Measurements from ENCODE around the gene ZDHHC13.

GRCh38 chr11:19183646-19184045, 66.7 kb downstream of the ZDHHC13 start:
- TF ChIP-seq ATF3 (CRISPR knock-in tag; conservative IDR thresholded peaks at IDR 0.05) = no peak
- TF ChIP-seq, protein P1, sequence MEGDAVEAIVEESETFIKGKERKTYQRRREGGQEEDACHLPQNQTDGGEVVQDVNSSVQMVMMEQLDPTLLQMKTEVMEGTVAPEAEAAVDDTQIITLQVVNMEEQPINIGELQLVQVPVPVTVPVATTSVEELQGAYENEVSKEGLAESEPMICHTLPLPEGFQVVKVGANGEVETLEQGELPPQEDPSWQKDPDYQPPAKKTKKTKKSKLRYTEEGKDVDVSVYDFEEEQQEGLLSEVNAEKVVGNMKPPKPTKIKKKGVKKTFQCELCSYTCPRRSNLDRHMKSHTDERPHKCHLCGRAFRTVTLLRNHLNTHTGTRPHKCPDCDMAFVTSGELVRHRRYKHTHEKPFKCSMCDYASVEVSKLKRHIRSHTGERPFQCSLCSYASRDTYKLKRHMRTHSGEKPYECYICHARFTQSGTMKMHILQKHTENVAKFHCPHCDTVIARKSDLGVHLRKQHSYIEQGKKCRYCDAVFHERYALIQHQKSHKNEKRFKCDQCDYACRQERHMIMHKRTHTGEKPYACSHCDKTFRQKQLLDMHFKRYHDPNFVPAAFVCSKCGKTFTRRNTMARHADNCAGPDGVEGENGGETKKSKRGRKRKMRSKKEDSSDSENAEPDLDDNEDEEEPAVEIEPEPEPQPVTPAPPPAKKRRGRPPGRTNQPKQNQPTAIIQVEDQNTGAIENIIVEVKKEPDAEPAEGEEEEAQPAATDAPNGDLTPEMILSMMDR (IDR thresholded peaks at IDR 0.05) = no peak
- TF ChIP-seq FOXJ3 (CRISPR knock-in tag; IDR thresholded peaks at IDR 0.05; ENCODE audit: borderline replicate concordance) = no peak
- TF ChIP-seq, protein P2, sequence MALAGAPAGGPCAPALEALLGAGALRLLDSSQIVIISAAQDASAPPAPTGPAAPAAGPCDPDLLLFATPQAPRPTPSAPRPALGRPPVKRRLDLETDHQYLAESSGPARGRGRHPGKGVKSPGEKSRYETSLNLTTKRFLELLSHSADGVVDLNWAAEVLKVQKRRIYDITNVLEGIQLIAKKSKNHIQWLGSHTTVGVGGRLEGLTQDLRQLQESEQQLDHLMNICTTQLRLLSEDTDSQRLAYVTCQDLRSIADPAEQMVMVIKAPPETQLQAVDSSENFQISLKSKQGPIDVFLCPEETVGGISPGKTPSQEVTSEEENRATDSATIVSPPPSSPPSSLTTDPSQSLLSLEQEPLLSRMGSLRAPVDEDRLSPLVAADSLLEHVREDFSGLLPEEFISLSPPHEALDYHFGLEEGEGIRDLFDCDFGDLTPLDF (CRISPR knock-in tag; IDR thresholded peaks at IDR 0.05) = no peak
- TF ChIP-seq MAX (CRISPR knock-in tag; IDR thresholded peaks at IDR 0.05) = no peak
- TF ChIP-seq ESRRA (CRISPR knock-in tag; IDR thresholded peaks at IDR 0.05; ENCODE audit: borderline replicate concordance) = no peak
- TF ChIP-seq, protein P3, sequence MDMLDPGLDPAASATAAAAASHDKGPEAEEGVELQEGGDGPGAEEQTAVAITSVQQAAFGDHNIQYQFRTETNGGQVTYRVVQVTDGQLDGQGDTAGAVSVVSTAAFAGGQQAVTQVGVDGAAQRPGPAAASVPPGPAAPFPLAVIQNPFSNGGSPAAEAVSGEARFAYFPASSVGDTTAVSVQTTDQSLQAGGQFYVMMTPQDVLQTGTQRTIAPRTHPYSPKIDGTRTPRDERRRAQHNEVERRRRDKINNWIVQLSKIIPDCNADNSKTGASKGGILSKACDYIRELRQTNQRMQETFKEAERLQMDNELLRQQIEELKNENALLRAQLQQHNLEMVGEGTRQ (CRISPR knock-in tag; IDR thresholded peaks at IDR 0.05) = no peak
- TF ChIP-seq SP1 (CRISPR knock-in tag; conservative IDR thresholded peaks at IDR 0.05) = no peak
- TF ChIP-seq AFF4 (CRISPR knock-in tag; IDR thresholded peaks at IDR 0.05; ENCODE audit: borderline replicate concordance) = no peak

Data from WTC11 (cell line).